ENCODE data around the gene APOBEC3C. TPM values are rescaled to one million over a fixed set of nuclear protein-coding genes. Genes with fewer than 3 reads are reported as not detected.
A peak's percentile ranks its signal among the peaks of the same experiment; 100 is the strongest.
"Not testable (repeated sequence)": the region's sequence is repeated elsewhere in the genome, so short reads cannot be mapped to it uniquely, and the experiment has no call there.

APOBEC3C gene
- total RNA-seq, 2 experiments from 2014 or later = 13.9 to 14.8 TPM

GRCh38 chr22:38973289-38974169, 40.5 kb upstream of the APOBEC3C start:
- Histone ChIP-seq H3K27ac (ENCODE audit: low read depth in 1 of 2, low read length in 2 of 2) (no peak overlapping the region), H3K9me3 (ENCODE audit: control insufficient read depth in 1 of 2, insufficient read depth in 1 of 2, low read length in 2 of 2) (no peaks in the 10 kb centered on the region), H3K4me1 (ENCODE audit: insufficient read depth, low read length) (peaks cover 13% of the 10 kb centered on the region), H3K27me3 (ENCODE audit: control insufficient read depth in 1 of 2, insufficient read depth in 2 of 2, low read length in 2 of 2) (no peaks in the 10 kb centered on the region), H3K36me3 (ENCODE audit: insufficient read depth, low read length) (no peaks in the 10 kb centered on the region), H3K4me3 (ENCODE audit: low read length) (no peak overlapping the region)
- H3K27ac Mint-ChIP-seq = no peak overlapping the region
- DNase-seq (peak; percentile 11 to 82 (median 45)), ATAC-seq (ENCODE audit: poor library complexity) (peak; percentile 90)
- POLR2A ChIA-PET = interaction anchor here (1.8 kb wide), 1 partner anchor 30 kb away, joined by 5 read pairs; no protein-coding TSS in a partner anchor
- no peaks in the 10 kb centered on the region for H3K36me3 Mint-ChIP-seq (ENCODE audit: low read depth)
- peaks cover 20% of the 10 kb centered on the region for H3K27me3 Mint-ChIP-seq
- peaks cover 4% of the 10 kb centered on the region for H3K4me1 Mint-ChIP-seq (ENCODE audit: low read depth)
- TF ChIP-seq, protein P1, sequence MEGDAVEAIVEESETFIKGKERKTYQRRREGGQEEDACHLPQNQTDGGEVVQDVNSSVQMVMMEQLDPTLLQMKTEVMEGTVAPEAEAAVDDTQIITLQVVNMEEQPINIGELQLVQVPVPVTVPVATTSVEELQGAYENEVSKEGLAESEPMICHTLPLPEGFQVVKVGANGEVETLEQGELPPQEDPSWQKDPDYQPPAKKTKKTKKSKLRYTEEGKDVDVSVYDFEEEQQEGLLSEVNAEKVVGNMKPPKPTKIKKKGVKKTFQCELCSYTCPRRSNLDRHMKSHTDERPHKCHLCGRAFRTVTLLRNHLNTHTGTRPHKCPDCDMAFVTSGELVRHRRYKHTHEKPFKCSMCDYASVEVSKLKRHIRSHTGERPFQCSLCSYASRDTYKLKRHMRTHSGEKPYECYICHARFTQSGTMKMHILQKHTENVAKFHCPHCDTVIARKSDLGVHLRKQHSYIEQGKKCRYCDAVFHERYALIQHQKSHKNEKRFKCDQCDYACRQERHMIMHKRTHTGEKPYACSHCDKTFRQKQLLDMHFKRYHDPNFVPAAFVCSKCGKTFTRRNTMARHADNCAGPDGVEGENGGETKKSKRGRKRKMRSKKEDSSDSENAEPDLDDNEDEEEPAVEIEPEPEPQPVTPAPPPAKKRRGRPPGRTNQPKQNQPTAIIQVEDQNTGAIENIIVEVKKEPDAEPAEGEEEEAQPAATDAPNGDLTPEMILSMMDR (IDR thresholded peaks at IDR 0.05) = peak; percentile 88
- intact Hi-C loops (cut with DNase I, micrococcal nuclease) = loop anchor here (1.0 kb wide), 1 partner anchor 30 kb away; no protein-coding TSS in a partner anchor
- CTCF ChIA-PET = interaction anchor here (0.8 to 1.6 kb wide), 4 partner anchors 11 to 146 kb away, joined by 3 to 10 read pairs (median 4); no protein-coding TSS in a partner anchor
- no peak overlapping the region for H3K4me3 Mint-ChIP-seq
- H3K9me3 Mint-ChIP-seq = no peaks in the 10 kb centered on the region

DNA sequence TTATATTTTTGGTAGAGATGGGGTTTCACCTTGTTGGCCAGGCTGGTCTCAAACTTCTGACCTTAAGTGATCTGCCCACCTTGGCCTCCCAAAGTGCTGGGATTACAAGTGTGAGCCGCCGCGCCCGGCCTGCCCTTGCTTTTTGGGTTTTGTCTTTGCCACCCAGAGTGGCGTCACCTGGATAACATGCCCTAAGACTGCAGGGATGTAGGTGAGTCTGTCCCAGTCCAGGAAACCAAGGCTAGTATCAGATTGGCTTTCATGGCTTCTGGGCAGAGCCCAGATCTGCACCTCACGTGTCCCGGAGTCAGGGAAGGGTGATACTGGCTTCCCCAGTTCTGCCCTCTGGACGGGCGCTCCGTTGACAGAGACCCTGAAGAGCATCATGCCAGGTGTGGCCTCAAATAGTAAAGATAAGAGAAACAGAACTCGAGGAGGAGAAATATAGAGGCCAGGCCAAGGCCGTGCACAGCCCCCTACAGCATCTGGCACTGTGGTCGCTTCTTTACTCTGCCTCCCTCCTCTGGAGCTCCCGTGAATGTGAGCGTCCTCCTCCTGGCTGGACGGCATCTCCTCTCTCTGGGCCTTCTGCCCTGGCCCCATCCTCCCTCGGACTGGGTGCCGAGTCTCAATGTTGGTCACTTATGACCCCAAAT, 39.8 kb upstream of the APOBEC3C start:
- Histone ChIP-seq H3K36me3 (ENCODE audit: insufficient read depth, low read length) (no peaks in the 10 kb centered on the region), H3K4me3 (ENCODE audit: low read length) (no peak overlapping the region), H3K27me3 (ENCODE audit: control insufficient read depth in 1 of 2, insufficient read depth in 2 of 2, low read length in 2 of 2) (no peaks in the 10 kb centered on the region), H3K9me3 (ENCODE audit: control insufficient read depth in 1 of 2, insufficient read depth in 1 of 2, low read length in 2 of 2) (no peaks in the 10 kb centered on the region), H3K27ac (ENCODE audit: low read depth in 1 of 2, low read length in 2 of 2) (no peak overlapping the region), H3K4me1 (ENCODE audit: insufficient read depth, low read length) (peaks cover 11% of the 10 kb centered on the region)
- CTCF ChIA-PET = interaction anchor here (0.8 to 1.6 kb wide), 4 partner anchors 11 to 145 kb away, joined by 3 to 10 read pairs (median 4); no protein-coding TSS in a partner anchor
- H3K4me1 Mint-ChIP-seq (ENCODE audit: low read depth) = peaks cover 4% of the 10 kb centered on the region
- no peaks in the 10 kb centered on the region for H3K9me3 Mint-ChIP-seq
- TF ChIP-seq, protein P1 (IDR thresholded peaks at IDR 0.05) = no peak
- no peak for ATAC-seq (ENCODE audit: poor library complexity)
- intact Hi-C loops (cut with DNase I, micrococcal nuclease) = no loop called here
- DNase-seq = peak in 1 of 14 experiments; percentile 23
- no peak overlapping the region for H3K4me3 Mint-ChIP-seq
- H3K36me3 Mint-ChIP-seq (ENCODE audit: low read depth) = no peaks in the 10 kb centered on the region
- H3K27ac Mint-ChIP-seq = no peak overlapping the region
- POLR2A ChIA-PET = interaction anchor here (1.8 kb wide), 1 partner anchor 29 kb away, joined by 5 read pairs; no protein-coding TSS in a partner anchor
- H3K27me3 Mint-ChIP-seq = peaks cover 20% of the 10 kb centered on the region

GRCh38 chr22:38974826-38975175, 39.3 kb upstream of the APOBEC3C start:
- Histone ChIP-seq H3K27me3 (ENCODE audit: control insufficient read depth in 1 of 2, insufficient read depth in 2 of 2, low read length in 2 of 2) (no peaks in the 10 kb centered on the region), H3K4me1 (ENCODE audit: insufficient read depth, low read length) (peaks cover 11% of the 10 kb centered on the region), H3K4me3 (ENCODE audit: low read length) (no peak overlapping the region), H3K36me3 (ENCODE audit: insufficient read depth, low read length) (no peaks in the 10 kb centered on the region), H3K27ac (ENCODE audit: low read depth in 1 of 2, low read length in 2 of 2) (no peak overlapping the region), H3K9me3 (ENCODE audit: control insufficient read depth in 1 of 2, insufficient read depth in 1 of 2, low read length in 2 of 2) (no peaks in the 10 kb centered on the region)
- Mint-ChIP-seq H3K4me3 (no peak overlapping the region), H3K36me3 (ENCODE audit: low read depth) (no peaks in the 10 kb centered on the region), H3K27me3 (peaks cover 20% of the 10 kb centered on the region), H3K4me1 (ENCODE audit: low read depth) (peaks cover 4% of the 10 kb centered on the region), H3K9me3 (no peaks in the 10 kb centered on the region), H3K27ac (no peak overlapping the region)
- TF ChIP-seq, protein P1 (IDR thresholded peaks at IDR 0.05) = no peak
- ATAC-seq (ENCODE audit: poor library complexity) (no peak), DNase-seq (no peak)
- intact Hi-C loops (cut with DNase I, micrococcal nuclease) = no loop called here
- POLR2A ChIA-PET = no interaction called here
- CTCF ChIA-PET = no interaction called here

GRCh38 chr22:38977289-38977688, 36.8 kb upstream of the APOBEC3C start:
- H3K4me3 Mint-ChIP-seq; DNase-seq; H3K9me3 ChIP-seq (ENCODE audit: control insufficient read depth in 1 of 2, insufficient read depth in 1 of 2, low read length in 2 of 2); H3K36me3 ChIP-seq (ENCODE audit: insufficient read depth, low read length); CTCF ChIA-PET; intact Hi-C loops (cut with DNase I, micrococcal nuclease); POLR2A ChIA-PET; H3K27ac Mint-ChIP-seq; H3K27me3 Mint-ChIP-seq; H3K9me3 Mint-ChIP-seq; H3K27ac ChIP-seq (ENCODE audit: low read depth in 1 of 2, low read length in 2 of 2); ATAC-seq (ENCODE audit: poor library complexity); H3K36me3 Mint-ChIP-seq (ENCODE audit: low read depth); H3K4me3 ChIP-seq (ENCODE audit: low read length); H3K27me3 ChIP-seq (ENCODE audit: control insufficient read depth in 1 of 2, insufficient read depth in 2 of 2, low read length in 2 of 2): not testable (repeated sequence)
- H3K4me1 ChIP-seq (ENCODE audit: insufficient read depth, low read length) = peaks cover 26% of the 10 kb centered on the region
- peaks cover 16% of the 10 kb centered on the region for H3K4me1 Mint-ChIP-seq (ENCODE audit: low read depth)

DNA sequence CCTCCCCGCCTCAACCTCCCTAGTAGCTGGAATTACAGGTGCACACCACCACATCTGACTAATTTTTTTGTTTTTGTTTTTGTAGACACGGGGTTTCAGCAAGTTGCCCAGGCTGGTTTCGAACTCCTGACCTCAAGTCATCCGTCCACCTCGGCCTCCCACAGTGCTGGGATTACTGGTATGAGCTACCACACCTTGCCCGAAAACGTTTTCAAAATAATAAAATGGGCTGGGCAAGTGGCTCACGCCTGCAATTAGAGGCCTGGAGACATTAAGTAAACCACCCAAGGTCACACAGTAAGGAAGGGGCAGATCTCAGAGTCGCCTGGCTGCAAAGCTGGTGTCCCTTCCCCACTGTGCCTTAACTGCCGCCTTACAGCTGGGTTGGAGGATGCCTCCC, 33.5 kb upstream of the APOBEC3C start:
- intact Hi-C loops (cut with DNase I, micrococcal nuclease) = loop anchor here in 1 of 2 experiments (5.0 kb wide), 1 partner anchor 108 kb away; the partner anchor contains the start of gene CBX6
- H3K36me3 ChIP-seq (ENCODE audit: insufficient read depth, low read length); H3K27me3 ChIP-seq (ENCODE audit: control insufficient read depth in 1 of 2, insufficient read depth in 2 of 2, low read length in 2 of 2); H3K27ac ChIP-seq (ENCODE audit: low read depth in 1 of 2, low read length in 2 of 2); DNase-seq; ATAC-seq (ENCODE audit: poor library complexity); H3K9me3 Mint-ChIP-seq; H3K36me3 Mint-ChIP-seq (ENCODE audit: low read depth); H3K27ac Mint-ChIP-seq; H3K27me3 Mint-ChIP-seq; H3K4me3 ChIP-seq (ENCODE audit: low read length); CTCF ChIA-PET; H3K4me3 Mint-ChIP-seq: not testable (repeated sequence)
- POLR2A ChIA-PET = interaction anchor here (1.1 kb wide), 1 partner anchor 109 kb away, joined by 3 read pairs; the partner anchor contains the start of gene CBX6
- Histone ChIP-seq H3K4me1 (ENCODE audit: insufficient read depth, low read length) (peaks cover 45% of the 10 kb centered on the region), H3K9me3 (ENCODE audit: control insufficient read depth in 1 of 2, insufficient read depth in 1 of 2, low read length in 2 of 2) (peaks cover 0 to 18% of the 10 kb centered on the region in 2 experiments)
- H3K4me1 Mint-ChIP-seq (ENCODE audit: low read depth) = peaks cover 26% of the 10 kb centered on the region
